Hepatocyte (in vitro differentiated cells): ENCODE results near the gene AKR7A2. TPM values are rescaled to one million over a fixed set of nuclear protein-coding genes. Genes with fewer than 3 reads are reported as not detected.

Experiments
- DNase-seq: peaks from one replicate; pipeline ENCODE4 v3.0.0-alpha.2; 2016; ENCODE audit warnings: low spot score
- H2AFZ ChIP-seq: fragments of 200-600 bp; sonication (generic); 2 replicates; pipeline ENCODE4 v1.6.0; 2016; ENCODE audit warnings: antibody characterized with exemption, mild to moderate bottlenecking
- H3K27ac ChIP-seq: fragments of 200-600 bp; sonication (generic); 2 replicates; pipeline ENCODE4 v1.5.1; 2016; ENCODE audit warnings: mild to moderate bottlenecking
- H3K27me3 ChIP-seq: fragments of 200-600 bp; sonication (generic); 2 replicates; pipeline ENCODE4 v1.6.1; 2016
- H3K36me3 ChIP-seq: fragments of 200-600 bp; sonication (generic); replicated peaks from 2 replicates; pipeline ENCODE4 v1.5.1; 2016; ENCODE audit warnings: low read depth; ENCODE audit not compliant: insufficient read depth
- H3K4me1 ChIP-seq: fragments of 200-600 bp; sonication (generic); 2 replicates; pipeline ENCODE4 v1.5.1; 2016; ENCODE audit warnings: mild to moderate bottlenecking, moderate library complexity; ENCODE audit not compliant: insufficient read depth
- H3K4me2 ChIP-seq: fragments of 200-600 bp; sonication (generic); 2 replicates; pipeline ENCODE4 v1.6.0; 2016
- H3K4me3 ChIP-seq: fragments of 200-600 bp; sonication (generic); 2 replicates; pipeline ENCODE4 v1.5.1; 2016; ENCODE audit warnings: mild to moderate bottlenecking
- H3K79me2 ChIP-seq: fragments of 200-600 bp; sonication (generic); 2 replicates; pipeline ENCODE4 v1.6.0; 2017; ENCODE audit warnings: mild to moderate bottlenecking
- H3K9me2 ChIP-seq: fragments of 200-600 bp; sonication (generic); replicated peaks from 2 replicates; pipeline ENCODE4 v1.6.0; 2017; ENCODE audit warnings: mild to moderate bottlenecking; ENCODE audit not compliant: insufficient read depth
- H3K9me3 ChIP-seq: fragments of 200-600 bp; sonication (generic); 2 replicates; pipeline ENCODE4 v1.5.1; 2016; ENCODE audit warnings: low read depth, mild to moderate bottlenecking
- H4K20me1 ChIP-seq: fragments of 200-600 bp; sonication (generic); 2 replicates; pipeline ENCODE4 v1.6.0; 2016; ENCODE audit warnings: mild to moderate bottlenecking; ENCODE audit not compliant: insufficient read depth, poor library complexity, severe bottlenecking
- CTCF ChIP-seq: fragments of 200-600 bp; sonication (generic); IDR thresholded peaks from 2 replicates; pipeline ENCODE4 v1.5.1; 2016; ENCODE audit warnings: antibody characterized with exemption, mild to moderate bottlenecking; ENCODE audit not compliant: poor library complexity
- EZH2 ChIP-seq: fragments of 200-600 bp; sonication (generic); IDR thresholded peaks from 2 replicates; pipeline ENCODE4 v1.6.1; 2016; ENCODE audit warnings: antibody characterized with exemption, mild to moderate bottlenecking, borderline replicate concordance
- EZH2phosphoT487 ChIP-seq: fragments of 200-600 bp; sonication (generic); IDR thresholded peaks from one replicate; pipeline ENCODE4 v1.6.1; 2018; ENCODE audit warnings: antibody characterized with exemption, mild to moderate bottlenecking, low read depth, moderate library complexity; ENCODE audit not compliant: unreplicated experiment, severe bottlenecking
- WGBS: methylation state at CpG from one replicate; pipeline ENCODE4 v1.1.6; 2016; ENCODE audit warnings: low lambda C conversion rate; ENCODE audit errors: missing lambda C conversion rate; 5-methylcytosine and 5-hydroxymethylcytosine counted together
- polyA plus RNA-seq: library from polyadenylated mRNA; unstranded; fragments of >200 nt; fragmentation: Nextera tagmentation; extraction: Ambion mirVana; gene quantifications from 2 replicates; pipeline ENCODE4 v1.2.1, GENCODE V29; 2016
- total RNA-seq: library from RNA; depleted of rRNA; stranded (reverse); fragments of >200 nt; gene quantifications from 2 replicates; pipeline ENCODE4 v1.2.3, GENCODE V29; 2014

The AKR7A2 gene
- total and polyA plus RNA-seq, 2 experiments from 2014 or later = 81.5 to 109 TPM

- DNase-seq = no peak
- H4K20me1 ChIP-seq = no peaks in the 10 kb centered on the region
- H3K4me2 ChIP-seq = no peak overlapping the region
- no peaks in the 10 kb centered on the region for H3K4me1 ChIP-seq
- H3K36me3 ChIP-seq = no peaks in the 10 kb centered on the region
- 96% methylated on average over 5 of the region's 6 CpGs for WGBS
- H3K27ac ChIP-seq = no peak overlapping the region
- H3K9me3 ChIP-seq = no peaks in the 10 kb centered on the region
- no peaks in the 10 kb centered on the region for H3K79me2 ChIP-seq
- H3K9me2 ChIP-seq = no peaks in the 10 kb centered on the region
- no peak overlapping the region for H3K4me3 ChIP-seq
- H3K27me3 ChIP-seq = no peaks in the 10 kb centered on the region
- TF ChIP-seq EZH2 (no peak), CTCF (no peak)
- no peak overlapping the region for H2AFZ ChIP-seq
Observed at GRCh38 chr1:19326748-19327065, 14.8 kb upstream of the AKR7A2 start.

- no peaks in the 10 kb centered on the region for H3K9me2 ChIP-seq
- no peak overlapping the region for H3K27ac ChIP-seq
- H3K27me3 ChIP-seq = no peaks in the 10 kb centered on the region
- no peaks in the 10 kb centered on the region for H3K4me1 ChIP-seq
- no peaks in the 10 kb centered on the region for H3K9me3 ChIP-seq
- H3K36me3 ChIP-seq = no peaks in the 10 kb centered on the region
- no peak for TF ChIP-seq EZH2
- no peaks in the 10 kb centered on the region for H3K79me2 ChIP-seq
- no peaks in the 10 kb centered on the region for H4K20me1 ChIP-seq
- no peak overlapping the region for H3K4me3 ChIP-seq
- H3K4me2 ChIP-seq = no peak overlapping the region
- no peak for DNase-seq
- no peak overlapping the region for H2AFZ ChIP-seq
- WGBS = 93% methylated on average over 31 of the region's 32 CpGs
Observed at GRCh38 chr1:19325958-19326747, 14.2 kb upstream of the AKR7A2 start.

- H3K9me3 ChIP-seq = no peaks in the 10 kb centered on the region
- H3K27me3 ChIP-seq = no peaks in the 10 kb centered on the region
- no peak overlapping the region for H2AFZ ChIP-seq
- no peaks in the 10 kb centered on the region for H3K79me2 ChIP-seq
- no peak overlapping the region for H3K4me2 ChIP-seq
- TF ChIP-seq EZH2phosphoT487 (no peak), CTCF (no peak), EZH2 (no peak)
- H3K36me3 ChIP-seq = no peaks in the 10 kb centered on the region
- 91% methylated on average over 18 of the region's 19 CpGs for WGBS
- no peak overlapping the region for H3K4me3 ChIP-seq
- no peaks in the 10 kb centered on the region for H4K20me1 ChIP-seq
- no peaks in the 10 kb centered on the region for H3K4me1 ChIP-seq
- DNase-seq = no peak
- no peak overlapping the region for H3K27ac ChIP-seq
- H3K9me2 ChIP-seq = no peaks in the 10 kb centered on the region
Observed at GRCh38 chr1:19325368-19325957, 13.5 kb upstream of the AKR7A2 start.

GRCh38 chr1:19324665-19324990 lies 12.7 kb upstream of the AKR7A2 start:
- Histone ChIP-seq H3K4me2 (no peak overlapping the region), H3K27me3 (no peaks in the 10 kb centered on the region), H3K27ac (no peak overlapping the region), H3K4me1 (no peaks in the 10 kb centered on the region), H3K9me3 (no peaks in the 10 kb centered on the region), H3K79me2 (no peaks in the 10 kb centered on the region), H3K4me3 (no peak overlapping the region), H4K20me1 (no peaks in the 10 kb centered on the region), H3K36me3 (no peaks in the 10 kb centered on the region), H3K9me2 (no peaks in the 10 kb centered on the region), H2AFZ (no peak overlapping the region)
- no peak for DNase-seq
- WGBS = 100% methylated on average over 9 of the region's 9 CpGs
- TF ChIP-seq EZH2 (no peak), CTCF (no peak), EZH2phosphoT487 (no peak)
